Right atrium auricular region (tissue), 2 donors: Measurements from ENCODE around the gene CNTFR. TPM values are rescaled to one million over a fixed set of nuclear protein-coding genes. Genes with fewer than 3 reads are reported as not detected.

ENCODE experiments used
- DNase-seq: peaks from one replicate; pipeline ENCODE4 v3.0.0-alpha.2; 2019; ENCODE audit warnings: low spot score
- H3K27ac ChIP-seq, 2 donors: fragments of 200-600 bp; sonication (generic); 1 replicate in 1 of 2; 2 replicates in 1 of 2; pipeline ENCODE4 v1.5.1; 2016 to 2019
- H3K27me3 ChIP-seq, 2 donors: fragments of 200-600 bp; sonication (generic); one replicate each; pipeline versions ENCODE4 v1.5.1 to v1.6.0; 2017 to 2019
- H3K36me3 ChIP-seq: fragments of 200-600 bp; sonication (generic); one replicate; pipeline ENCODE4 v1.5.1; 2016
- H3K4me1 ChIP-seq, 2 donors: fragments of 200-600 bp; sonication (generic); one replicate each; pipeline versions ENCODE4 v1.5.1 to v1.6.0; 2017 to 2019
- H3K4me3 ChIP-seq, 2 donors: fragments of 200-600 bp; sonication (generic); 1 replicate in 1 of 2; 2 replicates in 1 of 2; pipeline ENCODE4 v1.5.1; 2017 to 2019; ENCODE audit warnings: mild to moderate bottlenecking in 1 of 2, moderate library complexity in 1 of 2
- H3K9me3 ChIP-seq, 2 donors: fragments of 200-600 bp; sonication (generic); one replicate each; pipeline ENCODE4 v1.5.1; 2019
- total RNA-seq, 2 donors: library from RNA; depleted of rRNA; stranded (reverse); fragments of >200 nt; gene quantifications; one replicate each; pipeline ENCODE4 v1.1.0, GENCODE V29; 2016
- TF ChIP-seq, protein P1 (sequence below), 2 donors: fragments of 200-600 bp; sonication (generic); IDR thresholded peaks; one replicate each; pipeline ENCODE4 v1.5.1; 2019; ENCODE audit warnings: antibody characterized with exemption in 2 of 2

Gene CNTFR
- total RNA-seq, 2 donors from 2014 or later, result 6.6 to 23.3 TPM

DNA sequence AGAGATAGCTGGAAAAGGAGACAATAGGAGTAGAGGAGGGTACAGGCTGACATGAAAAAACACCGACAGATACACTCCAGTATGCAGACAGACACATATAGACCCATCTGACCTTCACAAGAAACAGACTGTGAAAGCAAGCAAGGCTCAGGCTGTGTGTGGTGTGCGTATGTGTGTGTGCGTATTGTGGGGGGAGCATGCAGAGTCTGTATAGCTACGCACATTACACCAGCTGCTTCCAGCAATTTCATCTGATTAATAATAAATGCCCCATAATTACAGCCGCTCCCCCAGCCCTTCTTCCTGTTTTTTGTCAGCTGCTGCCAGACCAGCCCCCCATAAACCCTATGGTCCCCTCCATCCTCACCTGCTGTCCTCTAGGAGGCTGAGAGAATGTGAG, 6.7 kb downstream of the CNTFR start:
- DNase-seq, result no peak
- Histone ChIP-seq H3K27ac (no peak overlapping the region), H3K27me3 (no peaks in the 10 kb centered on the region)

DNA sequence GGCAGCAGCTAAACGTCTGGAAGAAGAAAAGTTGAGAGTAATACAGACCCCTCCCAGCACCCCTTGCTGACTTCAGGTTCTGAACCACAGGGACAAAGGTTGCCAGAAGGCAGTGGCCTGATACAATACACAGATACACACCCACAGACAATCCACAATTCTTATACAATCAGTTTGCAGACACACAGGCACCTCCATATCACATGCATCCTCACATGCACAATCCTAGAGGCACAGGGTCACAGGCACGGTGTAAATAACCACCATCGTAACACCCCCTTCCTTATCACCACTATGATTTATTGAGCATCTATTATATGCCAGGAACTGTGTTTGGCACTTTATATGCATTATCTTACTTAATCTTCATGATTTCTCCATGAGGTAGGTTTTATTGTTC, 8.2 kb downstream of the CNTFR start:
- TF ChIP-seq, protein P1, sequence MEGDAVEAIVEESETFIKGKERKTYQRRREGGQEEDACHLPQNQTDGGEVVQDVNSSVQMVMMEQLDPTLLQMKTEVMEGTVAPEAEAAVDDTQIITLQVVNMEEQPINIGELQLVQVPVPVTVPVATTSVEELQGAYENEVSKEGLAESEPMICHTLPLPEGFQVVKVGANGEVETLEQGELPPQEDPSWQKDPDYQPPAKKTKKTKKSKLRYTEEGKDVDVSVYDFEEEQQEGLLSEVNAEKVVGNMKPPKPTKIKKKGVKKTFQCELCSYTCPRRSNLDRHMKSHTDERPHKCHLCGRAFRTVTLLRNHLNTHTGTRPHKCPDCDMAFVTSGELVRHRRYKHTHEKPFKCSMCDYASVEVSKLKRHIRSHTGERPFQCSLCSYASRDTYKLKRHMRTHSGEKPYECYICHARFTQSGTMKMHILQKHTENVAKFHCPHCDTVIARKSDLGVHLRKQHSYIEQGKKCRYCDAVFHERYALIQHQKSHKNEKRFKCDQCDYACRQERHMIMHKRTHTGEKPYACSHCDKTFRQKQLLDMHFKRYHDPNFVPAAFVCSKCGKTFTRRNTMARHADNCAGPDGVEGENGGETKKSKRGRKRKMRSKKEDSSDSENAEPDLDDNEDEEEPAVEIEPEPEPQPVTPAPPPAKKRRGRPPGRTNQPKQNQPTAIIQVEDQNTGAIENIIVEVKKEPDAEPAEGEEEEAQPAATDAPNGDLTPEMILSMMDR (IDR thresholded peaks at IDR 0.05), result no peak
- H3K27ac ChIP-seq, result no peak overlapping the region
- no peak overlapping the region for H3K4me3 ChIP-seq
- H3K36me3 ChIP-seq, result no peaks in the 10 kb centered on the region
- H3K4me1 ChIP-seq, result peaks cover 0 to 33% of the 10 kb centered on the region in 2 donors
- DNase-seq, result no peak
- H3K27me3 ChIP-seq, result no peaks in the 10 kb centered on the region
- H3K9me3 ChIP-seq, result no peaks in the 10 kb centered on the region

More for the DNA sequence above, 6.7 kb downstream of the CNTFR start:
- H3K9me3 ChIP-seq, result no peaks in the 10 kb centered on the region
- H3K4me3 ChIP-seq, result no peak overlapping the region
- TF ChIP-seq, protein P1 (IDR thresholded peaks at IDR 0.05), result no peak
- peaks cover 0 to 21% of the 10 kb centered on the region in 2 donors for H3K4me1 ChIP-seq
- H3K36me3 ChIP-seq, result no peaks in the 10 kb centered on the region

GRCh38 chr9:34580358-34580757, 9.2 kb downstream of the CNTFR start:
- Histone ChIP-seq H3K27ac (no peak overlapping the region), H3K36me3 (no peaks in the 10 kb centered on the region), H3K27me3 (no peaks in the 10 kb centered on the region), H3K4me3 (no peak overlapping the region), H3K9me3 (no peaks in the 10 kb centered on the region), H3K4me1 (peaks cover 0 to 33% of the 10 kb centered on the region in 2 donors)
- TF ChIP-seq, protein P1 (IDR thresholded peaks at IDR 0.05), result no peak
- no peak for DNase-seq

DNA sequence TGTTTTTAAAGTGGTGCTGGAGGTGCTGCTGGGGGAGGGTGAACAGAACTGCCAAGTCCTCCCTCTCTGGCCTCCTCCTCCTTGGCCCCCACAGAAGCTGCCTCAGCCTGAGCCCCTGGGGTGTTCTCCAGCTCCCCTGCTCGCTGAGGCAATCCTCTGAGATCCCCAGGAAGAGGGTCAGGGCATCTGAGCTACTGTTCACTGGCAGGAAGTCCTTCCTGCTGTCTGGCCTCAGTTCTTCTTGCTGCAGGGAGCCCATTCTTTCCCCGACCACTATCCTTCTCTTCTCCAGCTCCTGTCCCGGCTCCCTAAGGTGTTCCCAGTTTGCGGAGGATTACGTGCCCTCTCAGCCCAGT, 9.7 kb downstream of the CNTFR start:
- no peak overlapping the region for H3K4me3 ChIP-seq
- H3K36me3 ChIP-seq, result no peaks in the 10 kb centered on the region
- DNase-seq, result no peak
- no peaks in the 10 kb centered on the region for H3K27me3 ChIP-seq
- H3K27ac ChIP-seq, result no peak overlapping the region
- H3K4me1 ChIP-seq, result peaks cover 0 to 33% of the 10 kb centered on the region in 2 donors
- TF ChIP-seq, protein P1 (IDR thresholded peaks at IDR 0.05), result no peak
- no peaks in the 10 kb centered on the region for H3K9me3 ChIP-seq

DNA sequence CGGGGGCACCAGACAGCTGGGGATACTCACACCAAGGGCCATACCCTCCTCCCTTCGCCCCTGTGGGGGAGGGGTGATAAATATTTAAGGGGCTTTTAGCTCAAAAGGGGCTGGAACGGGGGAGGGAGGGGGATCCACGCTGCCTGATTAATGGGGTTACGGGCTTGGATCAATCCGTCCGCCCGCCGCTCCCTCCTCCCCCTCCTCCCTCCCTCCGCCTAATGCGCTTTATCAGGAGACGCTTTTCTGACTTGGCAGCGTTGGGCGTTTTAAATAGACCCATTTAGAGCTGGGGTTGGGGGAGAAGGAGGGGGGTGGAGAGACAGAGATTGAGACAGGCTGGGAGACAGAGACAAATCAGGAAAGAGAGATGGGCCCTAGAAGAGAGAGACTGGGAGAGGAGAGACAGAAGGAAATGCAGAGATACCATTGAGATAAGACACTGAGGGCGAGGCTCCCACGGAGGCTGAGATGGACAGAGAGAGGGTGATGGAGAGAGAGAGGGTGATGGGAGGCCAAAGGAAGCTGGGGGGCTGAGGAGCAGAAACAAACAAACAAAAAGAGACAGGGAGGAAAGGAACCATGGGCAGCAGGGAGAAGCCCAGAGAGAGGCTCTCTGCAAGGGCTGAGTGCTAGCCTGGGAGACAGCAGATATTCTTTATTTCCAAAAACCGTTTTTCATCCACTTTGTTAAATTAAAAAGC, 10.3 kb downstream of the CNTFR start:
- H3K36me3 ChIP-seq, result no peaks in the 10 kb centered on the region
- TF ChIP-seq, protein P1 (IDR thresholded peaks at IDR 0.05), result no peak
- no peaks in the 10 kb centered on the region for H3K27me3 ChIP-seq
- no peak overlapping the region for H3K27ac ChIP-seq
- H3K9me3 ChIP-seq, result no peaks in the 10 kb centered on the region
- no peak for DNase-seq
- peaks cover 0 to 33% of the 10 kb centered on the region in 2 donors for H3K4me1 ChIP-seq
- H3K4me3 ChIP-seq, result no peak overlapping the region
